Astrocyte (in vitro differentiated cells and primary cell): ENCODE data around the gene CRX. TPM values are rescaled to one million over a fixed set of nuclear protein-coding genes. Genes with fewer than 3 reads are reported as not detected.
"Not testable (repeated sequence)": the region's sequence is repeated elsewhere in the genome, so short reads cannot be mapped to it uniquely, and the experiment has no call there.

Experiments
- DNase-seq: peaks from one replicate; pipeline ENCODE4 v3.0.0-alpha.2; 2010; ENCODE audit warnings: low read depth
- FAIRE-seq: peaks from 2 replicates; lab custom pipeline; 2011; peaks lifted over from hg19 to GRCh38; lab: Jason Lieb, UNC
- H2AFZ ChIP-seq: 2 replicates; pipeline ENCODE4 v1.6.0; 2012; ENCODE audit warnings: low read depth, low read length, inconsistent platforms
- H3K27ac ChIP-seq: 2 replicates; pipeline ENCODE4 v1.5.1; 2011; ENCODE audit warnings: low read depth, low read length, inconsistent platforms
- H3K27me3 ChIP-seq: 2 replicates; pipeline ENCODE4 v1.6.0; 2011; ENCODE audit warnings: low read length, inconsistent platforms; ENCODE audit not compliant: insufficient read depth
- H3K36me3 ChIP-seq: 2 replicates; pipeline ENCODE4 v1.5.1; 2011; ENCODE audit warnings: low read length, inconsistent platforms; ENCODE audit not compliant: insufficient read depth
- H3K4me1 ChIP-seq: 2 replicates; pipeline ENCODE4 v1.5.1; 2011; ENCODE audit warnings: low read length, inconsistent platforms; ENCODE audit not compliant: insufficient read depth
- H3K4me2 ChIP-seq: 2 replicates; pipeline ENCODE4 v1.6.0; 2012; ENCODE audit warnings: low read length, inconsistent platforms
- H3K4me3 ChIP-seq: 2 replicates; pipeline ENCODE4 v1.5.1; 2011; ENCODE audit warnings: low read depth, mild to moderate bottlenecking, low read length, inconsistent platforms; ENCODE audit not compliant: insufficient read depth
- H3K79me2 ChIP-seq: 2 replicates; pipeline ENCODE4 v1.6.0; 2012; ENCODE audit warnings: mild to moderate bottlenecking, low read length, inconsistent platforms; ENCODE audit not compliant: insufficient read depth
- H3K9ac ChIP-seq: 2 replicates; pipeline ENCODE4 v1.6.0; 2012; ENCODE audit warnings: mild to moderate bottlenecking, low read length, inconsistent platforms
- H3K9me3 ChIP-seq: 2 replicates; pipeline ENCODE4 v1.5.1; 2012; ENCODE audit warnings: low read depth, mild to moderate bottlenecking, low read length, inconsistent platforms; ENCODE audit not compliant: insufficient read depth
- H4K20me1 ChIP-seq: 2 replicates; pipeline ENCODE4 v1.6.0; 2012; ENCODE audit warnings: low read length, inconsistent platforms; ENCODE audit not compliant: insufficient read depth
- H3K27ac Mint-ChIP-seq: one replicate; pipeline ENCODE4 v1.8.0; 2021; ENCODE audit warnings: mild to moderate bottlenecking, mixed read lengths; ENCODE audit not compliant: unreplicated experiment
- H3K27me3 Mint-ChIP-seq: one replicate; pipeline ENCODE4 v1.8.0; 2021; ENCODE audit warnings: low read depth, mixed read lengths; ENCODE audit not compliant: unreplicated experiment
- H3K36me3 Mint-ChIP-seq: one replicate; pipeline ENCODE4 v1.8.0; 2021; ENCODE audit warnings: low read depth, mixed read lengths; ENCODE audit not compliant: unreplicated experiment
- H3K4me1 Mint-ChIP-seq: one replicate; pipeline ENCODE4 v1.8.0; 2021; ENCODE audit warnings: low read depth, mixed read lengths; ENCODE audit not compliant: unreplicated experiment
- H3K4me3 Mint-ChIP-seq: one replicate; pipeline ENCODE4 v1.8.0; 2021; ENCODE audit warnings: mild to moderate bottlenecking, moderate library complexity, mixed read lengths; ENCODE audit not compliant: unreplicated experiment
- H3K9me3 Mint-ChIP-seq: one replicate; pipeline ENCODE4 v1.8.0; 2021; ENCODE audit warnings: mild to moderate bottlenecking, mixed read lengths; ENCODE audit not compliant: unreplicated experiment
- CTCF ChIP-seq: IDR thresholded peaks from 2 replicates; pipeline ENCODE4 v1.5.1; 2011; ENCODE audit warnings: low read depth, mild to moderate bottlenecking, inconsistent platforms, low read length, moderate library complexity; ENCODE audit not compliant: insufficient read depth
- EZH2 ChIP-seq: IDR thresholded peaks from 2 replicates; pipeline ENCODE4 v1.6.1; 2012; ENCODE audit warnings: mild to moderate bottlenecking, low read length, inconsistent platforms; ENCODE audit not compliant: insufficient read depth
- total RNA-seq: library from RNA; stranded (reverse); gene quantifications from 2 replicates; pipeline ENCODE4 v1.2.1, GENCODE V29; 2021

The CRX gene
- total RNA-seq, 1 donor from 2014 or later = not detected

- Mint-ChIP-seq H3K36me3 (peaks cover 30% of the 10 kb centered on the region), H3K27me3 (no peaks in the 10 kb centered on the region), H3K4me1 (peaks cover 12% of the 10 kb centered on the region), H3K27ac (no peak overlapping the region), H3K4me3 (peak overlapping the region; percentile 58), H3K9me3 (no peaks in the 10 kb centered on the region)
- Histone ChIP-seq H3K4me1 (peaks cover 14% of the 10 kb centered on the region), H3K9ac (no peak overlapping the region), H3K79me2 (peaks cover 40% of the 10 kb centered on the region), H3K27ac (no peak overlapping the region), H3K27me3 (no peaks in the 10 kb centered on the region), H2AFZ (no peak overlapping the region), H3K4me3 (no peak overlapping the region), H3K9me3 (no peaks in the 10 kb centered on the region), H3K4me2 (no peak overlapping the region), H4K20me1 (peaks cover 52% of the 10 kb centered on the region), H3K36me3 (peaks cover 17% of the 10 kb centered on the region)
- FAIRE-seq (no peak), DNase-seq (no peak)
- TF ChIP-seq CTCF (no peak), EZH2 (no peak)
Measured at GRCh38 chr19:47781590-47782262, 40.0 kb upstream of the CRX start.

GRCh38 chr19:47786566-47786965, 35.2 kb upstream of the CRX start:
- no peak overlapping the region for H3K27ac ChIP-seq
- peaks cover 8% of the 10 kb centered on the region for H3K4me1 Mint-ChIP-seq

GRCh38 chr19:47787307-47787706, 34.4 kb upstream of the CRX start:
- H3K27me3 Mint-ChIP-seq, H3K27ac Mint-ChIP-seq, H3K9ac ChIP-seq, H3K4me1 Mint-ChIP-seq, H3K9me3 Mint-ChIP-seq, H3K27ac ChIP-seq, H3K4me2 ChIP-seq, H3K27me3 ChIP-seq, DNase-seq, FAIRE-seq, H3K4me3 ChIP-seq, H3K9me3 ChIP-seq, H3K4me3 Mint-ChIP-seq, H3K79me2 ChIP-seq, H2AFZ ChIP-seq, H3K4me1 ChIP-seq: not testable (repeated sequence)
- H3K36me3 Mint-ChIP-seq = peaks cover 23% of the 10 kb centered on the region
- Histone ChIP-seq H4K20me1 (peaks cover 19% of the 10 kb centered on the region), H3K36me3 (peaks cover 10% of the 10 kb centered on the region)

More at GRCh38 chr19:47786566-47786965, 35.2 kb upstream of the CRX start:
- no peak overlapping the region for H3K9ac ChIP-seq
- Mint-ChIP-seq H3K27ac (no peak overlapping the region), H3K4me3 (no peak overlapping the region), H3K9me3 (no peaks in the 10 kb centered on the region), H3K36me3 (peaks cover 29% of the 10 kb centered on the region), H3K27me3 (no peaks in the 10 kb centered on the region)
- H2AFZ ChIP-seq = no peak overlapping the region
- H3K79me2 ChIP-seq = peaks cover 2% of the 10 kb centered on the region
- no peaks in the 10 kb centered on the region for H3K4me1 ChIP-seq
- TF ChIP-seq EZH2 = no peak
- TF ChIP-seq CTCF = no peak
- peaks cover 10% of the 10 kb centered on the region for H3K36me3 ChIP-seq
- H3K27me3 ChIP-seq = no peaks in the 10 kb centered on the region
- FAIRE-seq (no peak), DNase-seq (no peak)
- no peak overlapping the region for H3K4me2 ChIP-seq
- H3K9me3 ChIP-seq = no peaks in the 10 kb centered on the region
- H4K20me1 ChIP-seq = peaks cover 26% of the 10 kb centered on the region
- H3K4me3 ChIP-seq = no peak overlapping the region

- H3K27me3 ChIP-seq, H3K9me3 ChIP-seq, DNase-seq, H4K20me1 ChIP-seq, H3K9ac ChIP-seq, H3K27ac ChIP-seq, H3K4me1 ChIP-seq, H3K36me3 ChIP-seq, H2AFZ ChIP-seq, H3K79me2 ChIP-seq, FAIRE-seq, H3K27me3 Mint-ChIP-seq, H3K27ac Mint-ChIP-seq, H3K9me3 Mint-ChIP-seq, H3K4me1 Mint-ChIP-seq, H3K4me2 ChIP-seq, H3K4me3 Mint-ChIP-seq, H3K4me3 ChIP-seq, H3K36me3 Mint-ChIP-seq: not testable (repeated sequence)
Measured at GRCh38 chr19:47789811-47790210, 31.9 kb upstream of the CRX start.
